ENCODE results near the gene ANKRD33B. TPM values are rescaled to one million over a fixed set of nuclear protein-coding genes. Genes with fewer than 3 reads are reported as not detected.
A peak's percentile ranks its signal among the peaks of the same experiment; 100 is the strongest.

ANKRD33B gene
- total and polyA plus RNA-seq, 9 donors, result 1.1 to 1.9 (median 1.5) TPM

DNA sequence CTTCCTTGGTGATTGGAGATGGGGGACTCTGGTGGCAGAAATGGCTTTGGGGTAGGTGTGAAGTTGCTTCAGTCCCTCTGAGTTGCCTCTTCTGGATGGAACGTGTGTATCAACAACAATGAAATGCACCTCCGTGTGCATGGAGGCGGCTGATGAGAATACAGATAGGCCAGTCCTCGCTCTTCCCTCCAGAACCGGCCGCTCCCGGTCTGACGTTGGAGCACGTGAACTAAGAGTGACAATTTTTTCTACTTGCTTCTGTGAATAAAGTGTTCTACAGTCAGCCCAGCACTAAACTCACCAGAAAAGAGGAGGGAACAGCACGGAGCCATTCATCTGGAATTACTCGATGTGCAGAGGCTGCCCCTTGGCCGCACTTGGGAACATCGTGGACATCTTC is 90.7 kb downstream of the ANKRD33B start:
- Histone ChIP-seq H3K27me3 (ENCODE audit: control insufficient read depth, insufficient read depth, low read length) (peaks cover 22% of the 10 kb centered on the region), H3K4me3 (ENCODE audit: low read length) (no peak overlapping the region), H3K27ac (ENCODE audit: low read length) (no peak overlapping the region), H3K4me1 (ENCODE audit: control insufficient read depth, insufficient read depth, low read length) (peaks cover 33% of the 10 kb centered on the region), H3K36me3 (ENCODE audit: control insufficient read depth, insufficient read depth, low read length) (no peaks in the 10 kb centered on the region), H3K9me3 (replicated peaks; ENCODE audit: control insufficient read depth, low read depth, low read length) (no peaks in the 10 kb centered on the region)
- 90% methylated on average over 6 of the region's 13 CpGs for WGBS (ENCODE audit: insufficient coverage)
- DNase-seq, result no peak

DNA sequence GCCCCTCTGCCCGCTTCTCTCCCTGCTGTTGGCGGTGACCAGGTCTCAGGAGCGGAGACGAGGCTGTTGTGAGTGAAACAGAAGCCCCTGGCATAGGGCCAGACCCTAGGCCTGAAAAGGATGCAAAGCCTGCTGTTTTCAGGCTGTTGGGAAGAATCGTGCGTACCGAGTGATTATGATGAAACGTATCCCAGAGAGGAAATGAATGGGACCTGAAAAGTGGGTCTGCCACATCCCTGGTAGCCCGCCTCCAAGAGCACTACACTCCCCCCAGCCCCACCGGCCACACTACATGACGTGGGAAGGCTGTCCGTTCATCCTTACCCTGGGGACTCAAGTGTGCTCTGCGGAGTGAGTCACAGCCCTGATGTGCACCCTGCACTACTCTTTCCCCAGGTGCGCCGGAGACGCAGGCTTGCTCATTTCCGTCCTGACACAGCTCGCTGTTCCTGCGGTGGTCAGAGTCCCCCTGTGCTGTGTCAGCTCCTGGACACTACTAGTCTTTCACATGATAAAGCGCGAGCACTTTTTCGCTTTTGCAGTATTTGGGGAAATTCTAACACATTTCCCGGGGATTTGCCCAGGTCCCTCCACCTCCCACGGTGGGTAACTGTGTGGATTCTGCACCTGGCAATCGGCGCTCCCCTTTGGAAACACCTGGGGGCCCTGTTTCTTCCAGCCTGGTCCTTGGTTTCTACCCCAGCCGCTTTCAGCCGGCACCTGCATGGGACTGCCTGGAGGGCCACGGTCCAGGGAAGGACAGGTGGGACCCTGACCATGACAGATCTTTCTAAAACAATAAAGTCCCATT is 91.5 kb downstream of the ANKRD33B start:
- Histone ChIP-seq H3K36me3 (ENCODE audit: control insufficient read depth, insufficient read depth, low read length) (no peaks in the 10 kb centered on the region), H3K27ac (ENCODE audit: low read length) (no peak overlapping the region), H3K27me3 (ENCODE audit: control insufficient read depth, insufficient read depth, low read length) (peaks cover 19% of the 10 kb centered on the region), H3K9me3 (replicated peaks; ENCODE audit: control insufficient read depth, low read depth, low read length) (no peaks in the 10 kb centered on the region), H3K4me3 (ENCODE audit: low read length) (no peak overlapping the region), H3K4me1 (ENCODE audit: control insufficient read depth, insufficient read depth, low read length) (peaks cover 33% of the 10 kb centered on the region)
- peak; percentile 49 for DNase-seq
- WGBS (ENCODE audit: insufficient coverage), result 49% methylated on average over 24 of the region's 29 CpGs

DNA sequence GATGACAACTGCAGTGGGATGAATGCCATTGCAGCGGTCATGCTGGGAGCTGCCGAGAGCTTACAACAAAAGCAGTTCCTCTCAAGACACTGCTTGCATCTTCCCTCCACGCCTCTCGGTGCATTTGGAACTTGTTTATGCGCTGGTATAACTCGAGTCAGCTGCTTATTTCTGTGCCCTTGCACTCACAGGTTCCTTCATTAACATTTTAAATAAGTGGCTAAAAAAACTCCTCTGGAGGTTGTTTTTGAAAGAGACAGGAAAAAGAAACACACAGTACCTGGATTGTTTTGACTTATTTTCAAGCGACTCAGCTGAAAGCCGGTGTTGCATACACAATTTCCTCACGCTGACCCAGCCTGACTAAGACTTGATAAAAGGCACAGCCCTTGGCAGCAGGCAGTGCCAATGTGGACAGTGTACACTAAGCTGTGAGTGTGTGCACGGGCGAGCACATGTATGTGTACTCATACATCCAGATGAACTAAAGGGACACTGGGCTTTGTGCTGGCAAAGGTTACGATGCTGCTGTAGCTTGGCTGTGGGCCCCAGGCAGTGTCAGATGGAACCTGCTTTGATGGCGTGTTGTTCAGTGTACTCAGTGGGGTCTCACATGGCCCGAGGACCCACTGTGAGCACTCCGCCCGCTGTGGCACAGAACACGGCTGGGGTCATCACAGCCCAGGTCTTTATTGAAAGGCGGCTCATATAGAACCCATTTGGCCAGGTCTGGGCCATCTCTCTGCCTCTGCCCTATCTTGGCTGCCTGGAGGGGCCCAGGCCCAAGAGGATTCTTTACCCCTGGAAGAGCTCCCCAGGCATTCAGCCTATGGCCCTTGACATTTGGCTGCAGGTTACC is 92.3 kb downstream of the ANKRD33B start:
- DNase-seq, result no peak
- H3K27me3 ChIP-seq (ENCODE audit: control insufficient read depth, insufficient read depth, low read length), result peaks cover 18% of the 10 kb centered on the region
- H3K27ac ChIP-seq (ENCODE audit: low read length), result no peak overlapping the region
- H3K9me3 ChIP-seq (replicated peaks; ENCODE audit: control insufficient read depth, low read depth, low read length), result no peaks in the 10 kb centered on the region
- WGBS (ENCODE audit: insufficient coverage), result 74% methylated on average over 16 of the region's 18 CpGs
- H3K4me3 ChIP-seq (ENCODE audit: low read length), result no peak overlapping the region
- H3K4me1 ChIP-seq (ENCODE audit: control insufficient read depth, insufficient read depth, low read length), result peaks cover 33% of the 10 kb centered on the region
- H3K36me3 ChIP-seq (ENCODE audit: control insufficient read depth, insufficient read depth, low read length), result no peaks in the 10 kb centered on the region

DNA sequence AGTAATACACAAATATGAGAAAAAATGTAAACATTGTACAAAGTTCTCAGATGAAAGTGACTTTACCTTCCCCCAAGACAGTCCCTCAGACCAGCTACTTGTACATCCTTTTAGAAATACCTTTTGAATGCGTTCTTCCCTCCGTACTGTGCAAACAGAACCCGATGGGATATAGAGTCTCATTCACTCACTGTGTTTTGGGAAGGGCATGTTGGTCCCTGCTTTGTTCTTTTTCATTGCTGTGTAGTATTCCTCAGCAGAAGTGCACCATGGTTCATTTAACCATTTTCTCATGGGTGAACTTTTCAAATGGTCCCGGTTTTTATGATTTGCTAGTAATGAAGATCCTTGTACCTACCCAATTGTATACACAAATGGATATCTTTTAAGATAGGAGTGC is 94.4 kb downstream of the ANKRD33B start:
- Histone ChIP-seq H3K36me3 (ENCODE audit: control insufficient read depth, insufficient read depth, low read length) (no peaks in the 10 kb centered on the region), H3K4me1 (ENCODE audit: control insufficient read depth, insufficient read depth, low read length) (peaks cover 31% of the 10 kb centered on the region), H3K27me3 (ENCODE audit: control insufficient read depth, insufficient read depth, low read length) (peaks cover 14% of the 10 kb centered on the region), H3K27ac (ENCODE audit: low read length) (no peak overlapping the region), H3K9me3 (replicated peaks; ENCODE audit: control insufficient read depth, low read depth, low read length) (no peaks in the 10 kb centered on the region), H3K4me3 (ENCODE audit: low read length) (no peak overlapping the region)
- DNase-seq, result no peak
- no CpG with 5 or more reads among the region's 4 CpGs for WGBS (ENCODE audit: insufficient coverage)

DNA sequence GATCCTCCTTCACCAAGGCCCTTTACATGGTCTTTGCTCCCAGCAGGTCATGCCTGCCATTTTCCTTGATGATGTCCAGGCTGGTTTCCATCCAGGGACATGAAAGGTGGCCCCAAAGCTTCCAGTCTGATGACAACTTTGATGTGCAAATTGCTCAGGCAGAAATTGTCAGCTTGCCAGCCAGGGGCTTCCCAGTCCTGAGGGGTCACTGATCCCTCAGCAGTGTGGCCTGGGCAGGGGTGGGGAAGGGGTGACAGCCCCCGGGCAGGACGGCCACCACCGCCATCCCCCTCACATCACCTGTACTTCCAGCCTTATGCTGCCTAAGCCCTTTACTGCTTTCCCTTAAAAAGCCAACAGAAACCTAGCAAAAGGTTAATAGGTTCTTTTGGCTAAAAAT is 96.3 kb downstream of the ANKRD33B start:
- DNase-seq, result no peak
- WGBS (ENCODE audit: insufficient coverage), result 40% methylated on average over 1 of the region's 3 CpGs
- H3K9me3 ChIP-seq (replicated peaks; ENCODE audit: control insufficient read depth, low read depth, low read length), result no peaks in the 10 kb centered on the region

DNA sequence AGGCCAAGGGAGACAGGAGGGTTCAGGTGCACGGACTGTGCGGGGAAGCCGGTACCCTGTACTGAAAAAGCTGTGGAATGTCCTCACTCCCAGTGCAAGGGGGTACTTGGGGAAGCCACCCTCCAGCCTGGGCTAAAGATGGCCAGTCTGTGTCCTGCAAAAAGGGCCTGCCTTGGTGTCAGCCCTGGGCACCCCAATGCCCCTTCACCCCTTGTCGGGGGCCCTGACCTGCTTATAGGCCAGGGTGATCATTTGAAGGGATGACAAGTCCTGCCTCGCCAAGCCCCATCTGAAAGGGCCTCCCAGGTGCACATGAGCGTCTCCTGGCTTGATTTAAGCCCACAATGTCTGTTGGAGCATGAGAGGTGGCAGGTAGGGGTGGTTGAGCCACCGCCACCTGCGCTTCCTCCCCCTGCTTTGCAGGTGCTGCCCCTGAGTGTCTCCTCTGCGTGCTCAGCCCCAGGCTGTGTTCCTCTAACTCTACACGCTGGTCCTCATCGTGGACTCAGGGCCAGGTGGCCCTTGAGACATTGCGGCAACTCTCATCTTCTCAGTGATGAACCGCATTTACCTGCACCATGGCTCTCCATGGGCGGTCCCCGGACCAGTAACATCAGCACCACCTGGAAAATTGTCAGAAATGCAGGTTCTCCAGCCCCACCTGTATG is 97.0 kb downstream of the ANKRD33B start:
- Histone ChIP-seq H3K4me3 (ENCODE audit: low read length) (no peak overlapping the region), H3K27me3 (ENCODE audit: control insufficient read depth, insufficient read depth, low read length) (peaks cover 7% of the 10 kb centered on the region), H3K9me3 (replicated peaks; ENCODE audit: control insufficient read depth, low read depth, low read length) (no peaks in the 10 kb centered on the region), H3K36me3 (ENCODE audit: control insufficient read depth, insufficient read depth, low read length) (no peaks in the 10 kb centered on the region), H3K4me1 (ENCODE audit: control insufficient read depth, insufficient read depth, low read length) (peaks cover 16% of the 10 kb centered on the region), H3K27ac (ENCODE audit: low read length) (no peak overlapping the region)
- no peak for DNase-seq
- 90% methylated on average over 12 of the region's 15 CpGs for WGBS (ENCODE audit: insufficient coverage)

More for the DNA sequence above, 96.3 kb downstream of the ANKRD33B start:
- Histone ChIP-seq H3K4me1 (ENCODE audit: control insufficient read depth, insufficient read depth, low read length) (peaks cover 22% of the 10 kb centered on the region), H3K4me3 (ENCODE audit: low read length) (no peak overlapping the region), H3K27ac (ENCODE audit: low read length) (no peak overlapping the region), H3K27me3 (ENCODE audit: control insufficient read depth, insufficient read depth, low read length) (peaks cover 12% of the 10 kb centered on the region), H3K36me3 (ENCODE audit: control insufficient read depth, insufficient read depth, low read length) (no peaks in the 10 kb centered on the region)

DNA sequence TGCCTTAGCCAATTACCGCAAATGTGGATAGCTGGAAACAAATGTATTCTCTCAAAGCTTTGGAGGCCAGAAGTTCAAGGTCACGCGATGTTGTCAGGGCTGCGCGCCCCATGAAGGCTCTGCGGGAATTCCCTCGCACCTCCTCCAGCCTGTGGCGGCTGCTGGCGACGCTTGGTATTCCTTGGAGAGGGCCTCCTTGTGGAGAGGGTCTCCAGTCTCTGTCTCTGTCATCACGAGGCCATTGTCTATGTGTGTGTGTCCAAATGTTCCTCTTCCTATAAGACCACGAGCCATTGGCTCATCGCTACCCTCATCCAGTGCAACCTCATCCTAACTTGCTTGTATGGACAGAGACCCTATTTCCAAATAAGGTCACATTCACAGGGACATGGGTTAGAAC is 97.5 kb downstream of the ANKRD33B start:
- H3K9me3 ChIP-seq (replicated peaks; ENCODE audit: control insufficient read depth, low read depth, low read length), result no peaks in the 10 kb centered on the region
- no peak overlapping the region for H3K4me3 ChIP-seq (ENCODE audit: low read length)
- no peak overlapping the region for H3K27ac ChIP-seq (ENCODE audit: low read length)
- H3K27me3 ChIP-seq (ENCODE audit: control insufficient read depth, insufficient read depth, low read length), result peaks cover 7% of the 10 kb centered on the region
- no peaks in the 10 kb centered on the region for H3K36me3 ChIP-seq (ENCODE audit: control insufficient read depth, insufficient read depth, low read length)
- peaks cover 21% of the 10 kb centered on the region for H3K4me1 ChIP-seq (ENCODE audit: control insufficient read depth, insufficient read depth, low read length)
- WGBS (ENCODE audit: insufficient coverage), result no CpG with 5 or more reads among the region's 13 CpGs
- DNase-seq, result no peak

DNA sequence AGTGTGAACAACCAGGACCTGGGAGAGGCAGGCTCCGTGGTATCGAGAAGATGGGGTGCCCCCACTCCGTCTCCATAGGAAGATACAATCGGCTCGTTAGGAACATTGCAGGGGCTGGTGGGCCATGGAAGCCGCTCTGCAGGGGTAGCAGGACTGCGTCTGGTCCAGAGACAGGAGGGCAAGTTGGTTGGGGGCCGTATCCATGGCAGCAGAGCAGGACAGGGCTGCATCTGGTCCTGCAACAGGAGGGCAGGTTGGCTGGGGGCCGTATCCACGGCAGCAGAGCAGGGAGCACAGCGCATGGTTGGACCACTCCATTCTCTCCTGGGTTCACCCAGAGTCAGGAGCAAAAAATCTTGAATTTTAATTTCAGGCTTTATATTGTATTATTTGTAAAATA is 98.2 kb downstream of the ANKRD33B start:
- no peak overlapping the region for H3K27ac ChIP-seq (ENCODE audit: low read length)
- DNase-seq, result no peak
- peaks cover 7% of the 10 kb centered on the region for H3K27me3 ChIP-seq (ENCODE audit: control insufficient read depth, insufficient read depth, low read length)
- no peaks in the 10 kb centered on the region for H3K36me3 ChIP-seq (ENCODE audit: control insufficient read depth, insufficient read depth, low read length)
- no peak overlapping the region for H3K4me3 ChIP-seq (ENCODE audit: low read length)
- H3K4me1 ChIP-seq (ENCODE audit: control insufficient read depth, insufficient read depth, low read length), result peaks cover 27% of the 10 kb centered on the region
- H3K9me3 ChIP-seq (replicated peaks; ENCODE audit: control insufficient read depth, low read depth, low read length), result no peaks in the 10 kb centered on the region
- WGBS (ENCODE audit: insufficient coverage), result 91% methylated on average over 8 of the region's 11 CpGs

DNA sequence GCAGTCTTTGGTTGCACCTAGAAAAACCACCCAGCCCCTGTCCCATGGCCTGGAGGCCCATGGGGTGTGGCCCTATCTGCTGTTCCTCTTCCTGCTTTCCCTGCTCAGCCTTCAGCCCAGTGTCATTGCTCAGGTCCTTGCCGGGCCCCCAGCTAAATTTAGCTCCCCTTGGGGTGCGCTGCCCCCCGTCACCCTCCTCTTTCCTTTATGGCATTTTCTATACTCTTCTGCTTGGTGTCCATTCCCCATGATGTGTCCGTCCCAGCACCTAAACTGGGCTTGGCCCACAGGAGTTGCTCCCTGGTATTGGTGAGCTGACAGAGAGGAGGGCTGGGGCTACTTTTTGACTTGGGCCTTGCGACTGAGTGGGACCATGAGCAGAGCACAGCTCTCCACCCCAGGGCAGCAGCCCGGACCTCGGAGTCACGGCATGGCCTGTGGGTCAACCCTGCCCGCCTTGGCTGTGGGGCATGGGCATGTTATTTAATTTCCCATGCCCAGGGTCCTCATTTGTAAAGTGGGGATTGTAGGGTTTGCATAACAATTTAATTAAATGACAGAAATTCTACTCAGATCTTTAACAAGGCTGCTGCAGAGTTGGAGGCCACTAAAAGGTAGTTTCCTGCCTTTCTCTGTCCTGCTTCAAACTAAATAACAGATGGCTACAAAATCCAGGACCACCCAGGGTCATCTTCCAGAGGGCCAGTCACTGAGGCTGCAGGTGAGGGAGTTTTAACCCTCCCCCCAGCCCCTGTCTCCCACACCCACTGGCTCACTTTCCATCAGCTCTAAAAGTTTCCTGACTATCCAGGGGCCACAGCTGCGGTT is 99.0 kb downstream of the ANKRD33B start:
- Histone ChIP-seq H3K9me3 (replicated peaks; ENCODE audit: control insufficient read depth, low read depth, low read length) (no peaks in the 10 kb centered on the region), H3K4me1 (ENCODE audit: control insufficient read depth, insufficient read depth, low read length) (peaks cover 32% of the 10 kb centered on the region), H3K27ac (ENCODE audit: low read length) (no peak overlapping the region), H3K36me3 (ENCODE audit: control insufficient read depth, insufficient read depth, low read length) (no peaks in the 10 kb centered on the region), H3K4me3 (ENCODE audit: low read length) (no peak overlapping the region), H3K27me3 (ENCODE audit: control insufficient read depth, insufficient read depth, low read length) (peaks cover 7% of the 10 kb centered on the region)
- DNase-seq, result peak; percentile 59
- WGBS (ENCODE audit: insufficient coverage), result 63% methylated on average over 4 of the region's 10 CpGs

All from muscle of leg (tissue), 11 donors.